K562 (cell line): ENCODE results near the gene THAP2. TPM values are rescaled to one million over a fixed set of nuclear protein-coding genes. Genes with fewer than 3 reads are reported as not detected.

Source experiments
- ETV1 ChIP-seq: fragments of 450-650 bp; conservative IDR thresholded peaks from 2 replicates; pipeline ENCODE4 v1.6.1; 2016; ENCODE audit warnings: missing genetic modification characterization, control low read depth, low read depth, missing compliant biosample characterization
- HNRNPH1 ChIP-seq: fragments of 200-400 bp; formaldehyde crosslinking; optimal IDR thresholded peaks from 2 replicates; pipeline ENCODE3; 2017; ENCODE audit warnings: low read depth, mild to moderate bottlenecking, low read length, moderate library complexity
- LCOR ChIP-seq: sonication (generic); formaldehyde crosslinking; IDR thresholded peaks from 2 replicates; pipeline ENCODE4 v1.8.0; 2022; ENCODE audit warnings: mild to moderate bottlenecking, missing genetic modification reagents
- NR2C2 ChIP-seq, 2 experiments: fragments of 200-800 bp in 1 of 2; sonication (Bioruptor generic) in 1 of 2; sonication (generic) in 1 of 2; formaldehyde crosslinking in 1 of 2; IDR thresholded peaks; 2 replicates each; pipeline versions ENCODE4 v1.6.1 to v1.8.0; 2016 to 2022; ENCODE audit warnings: mild to moderate bottlenecking in 1 of 2, missing compliant biosample characterization in 1 of 2, missing genetic modification characterization in 1 of 2, missing genetic modification reagents in 1 of 2
- PCBP1 ChIP-seq: fragments of 200-400 bp; formaldehyde crosslinking; IDR thresholded peaks from 2 replicates; pipeline ENCODE4 v1.6.1; 2018; ENCODE audit warnings: mild to moderate bottlenecking, low read depth, low read length; ENCODE audit not compliant: poor library complexity, severe bottlenecking
- TAF7 ChIP-seq: fragments of 450-650 bp; IDR thresholded peaks from 2 replicates; pipeline ENCODE4 v1.6.1; 2016; ENCODE audit warnings: missing genetic modification characterization, missing compliant biosample characterization
- ZC3H11A ChIP-seq: IDR thresholded peaks from 2 replicates; pipeline ENCODE4 v1.6.1; 2012; ENCODE audit warnings: low read depth, low read length, improper control_type of control experiment
- ZMIZ1 ChIP-seq, 2 experiments: fragments of 150-350 bp in 1 of 2; IDR thresholded peaks; 2 replicates each; pipeline ENCODE4 v1.6.1; 2012 to 2016; ENCODE audit warnings: low read depth in 2 of 2, low read length in 2 of 2, mild to moderate bottlenecking in 1 of 2, moderate library complexity in 1 of 2
- ZNF699 ChIP-seq: fragments of 250-450 bp; sonication (Bioruptor Pico); IDR thresholded peaks from 2 replicates; pipeline ENCODE4 v1.8.0; 2021; ENCODE audit warnings: mild to moderate bottlenecking, moderate library complexity; ENCODE audit not compliant: insufficient replicate concordance
- polyA plus RNA-seq, 8 experiments: library from polyadenylated mRNA; depleted of rRNA in 4 of 8; stranded (reverse) in 5 of 8; unstranded in 3 of 8; fragments of >200 nt; fragmentation: Nextera tagmentation in 2 of 8; fragmentation: Illumina TruSeq in 1 of 8; extraction: Ambion mirVana in 2 of 8; extraction: Trizol in 1 of 8; gene quantifications; 2 replicates each; pipeline versions ENCODE4 v1.2.1 to v1.2.3, GENCODE V29; 2011 to 2014; ENCODE audit warnings: inconsistent platforms in 1 of 8, missing spikeins in 1 of 8
- total RNA-seq, 7 experiments: library from RNA; depleted of rRNA in 6 of 7; stranded (reverse); fragments of >200 nt in 6 of 7; fragmentation: Illumina TruSeq in 2 of 7; extraction: Trizol in 2 of 7; gene quantifications; 2 replicates each; pipeline versions ENCODE4 v1.2.1 to v1.2.3, GENCODE V29; 2011 to 2021; ENCODE audit warnings: low replicate concordance in 1 of 7
- TF ChIP-seq, protein P1 (sequence below): fragments of 250-450 bp; sonication (Bioruptor Pico); IDR thresholded peaks from 2 replicates; pipeline ENCODE4 v1.4.0; 2020
- TF ChIP-seq, protein P2 (sequence below): fragments of 250-450 bp; sonication (Bioruptor Pico); IDR thresholded peaks from 2 replicates; pipeline ENCODE4 v1.5.0; 2020; ENCODE audit warnings: mild to moderate bottlenecking, borderline replicate concordance

The THAP2 gene
- total and polyA plus RNA-seq, 9 of the 15 experiments (the other 6 are each of a cell fraction or from before 2014, with no cell fraction given) = 1.8 to 18.9 (median 7.3) TPM

GRCh38 chr12:71662849-71663560 is 1.1 kb upstream of the THAP2 start (continued):
- TF ChIP-seq, protein P1, sequence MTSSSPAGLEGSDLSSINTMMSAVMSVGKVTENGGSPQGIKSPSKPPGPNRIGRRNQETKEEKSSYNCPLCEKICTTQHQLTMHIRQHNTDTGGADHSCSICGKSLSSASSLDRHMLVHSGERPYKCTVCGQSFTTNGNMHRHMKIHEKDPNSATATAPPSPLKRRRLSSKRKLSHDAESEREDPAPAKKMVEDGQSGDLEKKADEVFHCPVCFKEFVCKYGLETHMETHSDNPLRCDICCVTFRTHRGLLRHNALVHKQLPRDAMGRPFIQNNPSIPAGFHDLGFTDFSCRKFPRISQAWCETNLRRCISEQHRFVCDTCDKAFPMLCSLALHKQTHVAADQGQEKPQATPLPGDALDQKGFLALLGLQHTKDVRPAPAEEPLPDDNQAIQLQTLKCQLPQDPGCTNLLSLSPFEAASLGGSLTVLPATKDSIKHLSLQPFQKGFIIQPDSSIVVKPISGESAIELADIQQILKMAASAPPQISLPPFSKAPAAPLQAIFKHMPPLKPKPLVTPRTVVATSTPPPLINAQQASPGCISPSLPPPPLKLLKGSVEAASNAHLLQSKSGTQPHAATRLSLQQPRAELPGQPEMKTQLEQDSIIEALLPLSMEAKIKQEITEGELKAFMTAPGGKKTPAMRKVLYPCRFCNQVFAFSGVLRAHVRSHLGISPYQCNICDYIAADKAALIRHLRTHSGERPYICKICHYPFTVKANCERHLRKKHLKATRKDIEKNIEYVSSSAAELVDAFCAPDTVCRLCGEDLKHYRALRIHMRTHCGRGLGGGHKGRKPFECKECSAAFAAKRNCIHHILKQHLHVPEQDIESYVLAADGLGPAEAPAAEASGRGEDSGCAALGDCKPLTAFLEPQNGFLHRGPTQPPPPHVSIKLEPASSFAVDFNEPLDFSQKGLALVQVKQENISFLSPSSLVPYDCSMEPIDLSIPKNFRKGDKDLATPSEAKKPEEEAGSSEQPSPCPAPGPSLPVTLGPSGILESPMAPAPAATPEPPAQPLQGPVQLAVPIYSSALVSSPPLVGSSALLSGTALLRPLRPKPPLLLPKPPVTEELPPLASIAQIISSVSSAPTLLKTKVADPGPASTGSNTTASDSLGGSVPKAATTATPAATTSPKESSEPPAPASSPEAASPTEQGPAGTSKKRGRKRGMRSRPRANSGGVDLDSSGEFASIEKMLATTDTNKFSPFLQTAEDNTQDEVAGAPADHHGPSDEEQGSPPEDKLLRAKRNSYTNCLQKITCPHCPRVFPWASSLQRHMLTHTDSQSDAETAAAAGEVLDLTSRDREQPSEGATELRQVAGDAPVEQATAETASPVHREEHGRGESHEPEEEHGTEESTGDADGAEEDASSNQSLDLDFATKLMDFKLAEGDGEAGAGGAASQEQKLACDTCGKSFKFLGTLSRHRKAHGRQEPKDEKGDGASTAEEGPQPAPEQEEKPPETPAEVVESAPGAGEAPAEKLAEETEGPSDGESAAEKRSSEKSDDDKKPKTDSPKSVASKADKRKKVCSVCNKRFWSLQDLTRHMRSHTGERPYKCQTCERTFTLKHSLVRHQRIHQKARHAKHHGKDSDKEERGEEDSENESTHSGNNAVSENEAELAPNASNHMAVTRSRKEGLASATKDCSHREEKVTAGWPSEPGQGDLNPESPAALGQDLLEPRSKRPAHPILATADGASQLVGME (CRISPR knock-in tag) = no peak
- TF ChIP-seq HNRNPH1 = no peak
- peak; percentile 43 for TF ChIP-seq PCBP1
- no peak for TF ChIP-seq ZMIZ1 (IDR thresholded peaks at IDR 0.05; ENCODE audit: low read depth in 2 of 2, low read length in 2 of 2)
- TF ChIP-seq, protein P2, sequence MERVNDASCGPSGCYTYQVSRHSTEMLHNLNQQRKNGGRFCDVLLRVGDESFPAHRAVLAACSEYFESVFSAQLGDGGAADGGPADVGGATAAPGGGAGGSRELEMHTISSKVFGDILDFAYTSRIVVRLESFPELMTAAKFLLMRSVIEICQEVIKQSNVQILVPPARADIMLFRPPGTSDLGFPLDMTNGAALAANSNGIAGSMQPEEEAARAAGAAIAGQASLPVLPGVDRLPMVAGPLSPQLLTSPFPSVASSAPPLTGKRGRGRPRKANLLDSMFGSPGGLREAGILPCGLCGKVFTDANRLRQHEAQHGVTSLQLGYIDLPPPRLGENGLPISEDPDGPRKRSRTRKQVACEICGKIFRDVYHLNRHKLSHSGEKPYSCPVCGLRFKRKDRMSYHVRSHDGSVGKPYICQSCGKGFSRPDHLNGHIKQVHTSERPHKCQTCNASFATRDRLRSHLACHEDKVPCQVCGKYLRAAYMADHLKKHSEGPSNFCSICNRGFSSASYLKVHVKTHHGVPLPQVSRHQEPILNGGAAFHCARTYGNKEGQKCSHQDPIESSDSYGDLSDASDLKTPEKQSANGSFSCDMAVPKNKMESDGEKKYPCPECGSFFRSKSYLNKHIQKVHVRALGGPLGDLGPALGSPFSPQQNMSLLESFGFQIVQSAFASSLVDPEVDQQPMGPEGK (CRISPR knock-in tag) = no peak
- TF ChIP-seq ZC3H11A = no peak
- 0 out of 2 replicates have a peak, but pooled peaks have one; percentile 30 for TF ChIP-seq NR2C2 (CRISPR knock-in tag; IDR thresholded peaks at IDR 0.05)
- TF ChIP-seq NR2C2 (tag; IDR thresholded peaks at IDR 0.05) = no peak
- TF ChIP-seq TAF7 (tag) = no peak
- TF ChIP-seq ETV1 = peak; percentile 43; the same call in 1 of the 2 replicates
- peak; percentile 10; the same call in 1 of the 2 replicates for TF ChIP-seq LCOR (CRISPR knock-in tag)
- TF ChIP-seq ZNF699 (CRISPR knock-in tag) = no peak
